ENCODE data around the gene IGFBPL1.

DNA sequence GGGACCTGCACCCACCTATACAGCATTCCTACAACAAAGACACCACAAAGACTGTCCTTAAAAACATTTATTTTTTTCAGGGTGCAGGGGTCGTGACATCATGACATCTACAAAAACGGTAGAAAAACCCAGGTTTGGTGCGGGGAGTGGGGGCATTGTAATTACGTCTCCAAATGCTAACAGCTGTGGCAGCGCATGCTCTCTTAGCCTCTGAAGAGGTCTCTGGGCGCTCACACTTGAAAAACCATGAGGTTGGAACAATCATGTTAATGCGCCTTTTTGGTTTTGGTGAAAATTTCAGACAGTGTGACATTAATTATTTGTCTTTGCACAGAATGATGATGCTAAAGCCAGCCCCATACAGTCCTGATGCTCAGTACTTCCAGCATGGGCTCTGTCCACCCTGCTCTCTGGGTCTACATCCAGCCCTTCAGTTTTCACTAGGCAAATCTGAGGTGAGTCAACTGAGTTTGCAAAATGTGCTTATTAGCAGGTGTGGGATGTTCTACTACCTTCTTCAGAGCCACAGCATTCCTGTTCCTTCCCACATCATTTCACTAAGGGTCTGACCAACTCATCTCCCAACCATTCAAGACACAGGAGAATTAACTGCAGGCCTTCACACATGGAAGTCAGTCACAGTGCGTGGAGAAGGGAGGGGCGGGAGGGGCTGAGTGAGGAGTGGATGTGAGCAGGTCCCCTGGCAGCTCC, 17.6 kb downstream of the IGFBPL1 start:
- no peak for TF ChIP-seq POLR2A (IDR thresholded peaks at IDR 0.05; ENCODE audit: low read length)
- TF ChIP-seq CHD4 (IDR thresholded peaks at IDR 0.05; ENCODE audit: borderline replicate concordance): no peak
